HG02885 (cell line): ENCODE results near the gene AGTRAP.
A peak's percentile ranks its signal among the peaks of the same experiment; 100 is the strongest.

Experiments used
- ATAC-seq: cut with Tn5 transposase; IDR thresholded peaks from one replicate; pipeline ENCODE4 v1.9.1; 2021; ENCODE audit warnings: mild to moderate bottlenecking; ENCODE audit not compliant: unreplicated experiment, poor library complexity

The AGTRAP gene

DNA sequence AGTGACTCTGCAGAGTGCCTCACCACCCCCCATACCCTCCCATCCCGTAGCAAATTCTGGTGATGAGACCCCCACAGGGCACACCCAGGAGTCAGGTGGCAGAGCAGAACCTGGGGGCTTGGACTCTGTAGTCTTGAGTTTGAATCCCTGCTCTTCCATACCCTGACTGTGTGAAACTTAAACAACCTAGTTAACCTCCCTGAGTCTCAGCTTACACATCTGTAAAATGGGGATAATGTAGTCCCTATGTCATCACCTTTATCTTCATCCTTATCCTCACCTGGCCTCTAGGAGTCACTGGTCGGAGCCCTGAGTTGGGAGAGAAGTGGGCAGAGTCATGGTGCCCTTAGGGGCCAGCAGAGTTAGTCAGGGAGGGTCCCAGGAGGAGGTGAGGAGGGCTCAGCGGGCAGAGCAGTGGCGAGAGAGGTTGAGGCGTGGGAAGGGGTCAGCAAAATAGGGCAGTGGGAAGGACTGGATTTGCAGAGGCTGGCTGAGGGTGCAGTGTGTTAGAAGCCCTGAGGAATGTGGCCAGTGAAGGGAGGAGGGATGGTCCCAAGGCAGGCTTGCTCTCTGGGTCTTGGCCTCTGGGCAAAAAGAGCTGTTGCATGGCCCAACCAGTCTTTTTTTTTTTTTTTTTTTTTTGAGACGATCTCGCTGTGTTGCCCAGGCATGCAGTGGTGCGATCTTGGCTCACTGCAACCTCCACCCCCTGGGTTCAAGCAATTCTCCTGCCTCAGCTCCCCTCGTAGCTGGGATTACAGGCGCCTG is 44.6 kb downstream of the AGTRAP start:
- ATAC-seq = no peak

DNA sequence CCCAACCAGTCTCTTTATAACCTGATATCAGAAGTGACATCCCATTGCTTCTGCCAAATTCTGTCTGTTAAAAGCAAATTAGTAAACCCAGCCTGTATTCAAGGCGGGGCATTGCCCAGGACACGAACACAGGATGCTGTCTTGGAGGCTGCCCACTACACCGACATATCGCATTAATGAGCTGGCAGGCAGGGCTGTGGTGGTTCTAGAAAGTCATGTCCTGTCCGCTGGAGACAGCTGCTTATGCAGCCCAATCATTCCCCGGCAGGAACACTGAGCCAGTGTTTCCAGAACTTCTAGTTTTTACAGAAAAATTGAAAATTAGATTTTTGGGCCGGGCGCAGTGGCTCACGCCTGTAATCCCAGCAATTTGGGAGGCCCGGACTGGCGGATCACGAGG is 45.4 kb downstream of the AGTRAP start:
- no peak for ATAC-seq

- no peak for ATAC-seq
These were observed 46.3 kb downstream of the AGTRAP start for GRCh38 chr1:11782127-11782708.

GRCh38 chr1:11783556-11783955 is 47.6 kb downstream of the AGTRAP start:
- no peak for ATAC-seq

GRCh38 chr1:11784256-11784992 is 48.5 kb downstream of the AGTRAP start:
- ATAC-seq = no peak

DNA sequence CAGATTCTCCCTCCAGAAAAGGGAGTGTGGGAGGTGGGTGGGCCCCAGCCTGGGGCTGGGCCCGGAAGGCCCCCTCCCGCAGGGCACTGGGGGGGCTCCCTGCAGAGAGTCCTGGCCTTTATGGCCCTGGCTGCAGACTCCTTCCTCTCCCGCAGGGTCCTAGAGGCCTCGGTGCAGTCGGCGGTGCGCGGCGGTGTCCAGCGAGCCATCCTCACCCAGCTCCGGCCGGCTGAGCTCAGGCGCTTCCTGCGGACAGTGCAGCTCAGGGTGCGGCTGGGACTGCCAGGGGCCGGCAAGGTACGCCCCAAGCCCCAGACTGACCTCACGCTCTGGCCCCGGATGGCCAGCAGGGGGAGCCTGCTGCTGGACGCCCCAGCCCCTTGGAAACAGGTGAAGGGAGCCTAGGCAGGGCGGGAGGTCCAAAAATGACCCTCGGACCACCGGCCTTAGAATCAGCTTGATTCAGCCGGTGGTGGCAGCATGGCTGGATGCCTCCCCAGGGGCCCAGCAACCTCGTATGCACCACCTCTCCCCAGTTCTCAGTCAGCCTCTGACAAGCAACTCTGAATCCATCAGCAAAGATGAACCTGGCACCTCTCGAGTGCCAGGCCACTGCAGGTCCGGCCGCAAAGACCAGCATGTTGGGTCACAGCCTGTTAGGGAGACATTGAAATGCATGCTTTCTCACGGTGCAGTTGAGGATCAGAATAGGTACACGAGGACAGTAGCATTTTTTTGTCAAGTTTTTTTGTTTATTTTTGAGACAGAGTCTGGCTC is 49.2 kb downstream of the AGTRAP start:
- peak; percentile 55 for ATAC-seq

GRCh38 chr1:11786168-11786567 is 50.2 kb downstream of the AGTRAP start:
- ATAC-seq = no peak

DNA sequence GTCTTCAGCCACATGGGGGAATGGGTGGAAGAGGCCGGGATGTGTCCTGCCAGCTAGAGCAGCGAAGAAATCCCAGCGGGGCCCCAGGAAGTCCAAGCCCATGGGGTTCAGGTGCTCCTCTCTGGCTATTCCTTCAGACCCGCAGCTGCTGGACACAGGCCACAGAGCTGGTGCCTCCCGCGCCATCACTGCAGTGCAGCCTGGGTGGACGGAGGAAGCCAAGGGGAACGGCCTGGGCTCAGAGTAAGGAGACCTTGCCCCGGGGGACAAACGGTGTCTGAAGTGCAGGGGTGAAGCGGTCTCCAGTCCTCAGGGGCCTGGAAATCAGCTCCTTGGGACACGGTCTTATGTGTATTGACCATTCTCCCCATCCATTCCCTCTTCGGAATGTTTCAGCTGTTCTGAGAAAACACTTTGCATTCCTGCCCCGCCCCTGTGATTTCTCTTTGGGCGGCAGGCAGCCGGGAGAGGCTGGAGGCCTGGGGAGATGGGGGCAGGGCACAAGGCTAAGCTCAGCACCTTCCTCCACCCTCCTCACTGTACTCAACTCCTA is 51.4 kb downstream of the AGTRAP start:
- no peak for ATAC-seq

DNA sequence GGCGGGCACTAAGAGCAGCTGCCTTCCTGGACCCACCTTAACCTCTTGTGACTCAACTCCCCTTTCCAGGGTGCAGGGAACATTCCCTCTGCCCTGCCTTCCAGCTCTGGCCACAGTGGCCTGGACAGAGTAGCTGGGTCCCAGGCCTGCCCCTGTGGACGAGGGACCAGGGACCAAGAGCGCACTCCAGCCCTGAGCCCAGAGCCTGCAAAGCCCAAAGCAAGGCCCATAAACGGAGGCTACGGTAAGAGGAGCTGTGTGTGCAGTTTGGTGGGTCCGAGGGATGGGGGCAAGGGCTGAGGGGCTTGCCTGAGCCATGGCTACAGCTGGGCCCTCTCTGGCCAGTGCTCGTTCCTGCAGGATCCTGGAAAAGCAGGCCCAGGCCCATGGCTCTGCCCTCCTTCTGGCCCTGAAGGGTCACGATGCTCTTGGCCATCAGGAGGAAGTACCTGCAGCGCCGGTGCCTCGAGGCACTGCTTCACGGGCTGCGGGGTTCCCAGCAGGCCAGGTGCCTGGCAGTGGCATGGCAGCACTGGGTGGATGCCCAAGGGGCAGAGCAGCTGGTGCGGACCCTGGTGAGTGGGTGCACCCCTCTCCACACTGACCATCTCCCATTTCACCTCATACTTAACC is 52.0 kb downstream of the AGTRAP start:
- ATAC-seq = no peak

- no peak for ATAC-seq
These were observed 52.7 kb downstream of the AGTRAP start for GRCh38 chr1:11788549-11789053.

DNA sequence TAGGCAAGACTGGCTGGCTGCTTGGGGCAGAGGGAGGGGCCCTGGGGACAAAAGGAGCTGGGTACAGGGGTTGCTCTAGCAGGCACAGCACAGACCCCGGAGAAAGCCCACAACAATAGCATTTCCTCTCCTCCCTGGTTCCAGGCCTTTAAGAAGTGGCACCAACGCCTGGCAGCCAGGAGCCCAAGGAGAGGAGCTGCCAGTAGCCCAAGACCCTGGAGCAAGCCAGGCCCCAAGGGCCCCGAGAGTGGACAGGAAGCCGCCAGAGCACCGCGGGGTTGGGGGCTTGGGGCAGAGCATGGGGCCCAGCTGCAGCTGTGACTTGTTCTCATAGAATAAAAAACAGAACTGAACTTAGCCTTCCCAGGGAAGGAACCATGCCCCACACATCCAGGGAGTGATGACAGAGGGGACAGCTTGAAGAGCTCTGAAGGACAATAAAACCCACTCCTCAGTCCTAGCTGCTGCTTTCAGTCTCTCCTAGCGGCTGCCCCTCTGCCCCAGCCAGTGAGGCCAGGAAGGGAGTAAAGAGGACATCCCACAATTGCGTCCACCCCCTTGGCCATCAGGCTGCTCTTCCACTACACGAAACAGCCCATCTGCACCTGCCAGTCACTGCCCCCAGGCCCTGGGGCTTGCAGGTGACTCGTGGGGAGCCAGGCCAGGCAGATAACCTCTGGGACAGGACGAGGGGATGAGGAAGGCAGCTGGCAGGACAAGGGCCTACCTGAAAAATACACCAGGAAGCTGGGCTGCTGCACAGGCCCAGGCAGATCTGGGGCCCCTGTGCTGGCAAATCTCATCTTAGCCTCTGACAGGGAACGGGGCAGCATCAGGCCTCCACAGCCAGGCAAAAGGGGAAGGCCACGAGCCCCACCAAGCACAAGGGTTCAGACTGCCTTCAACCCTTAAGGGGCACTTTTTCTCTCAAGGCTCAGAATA is 53.5 kb downstream of the AGTRAP start:
- no peak for ATAC-seq

DNA sequence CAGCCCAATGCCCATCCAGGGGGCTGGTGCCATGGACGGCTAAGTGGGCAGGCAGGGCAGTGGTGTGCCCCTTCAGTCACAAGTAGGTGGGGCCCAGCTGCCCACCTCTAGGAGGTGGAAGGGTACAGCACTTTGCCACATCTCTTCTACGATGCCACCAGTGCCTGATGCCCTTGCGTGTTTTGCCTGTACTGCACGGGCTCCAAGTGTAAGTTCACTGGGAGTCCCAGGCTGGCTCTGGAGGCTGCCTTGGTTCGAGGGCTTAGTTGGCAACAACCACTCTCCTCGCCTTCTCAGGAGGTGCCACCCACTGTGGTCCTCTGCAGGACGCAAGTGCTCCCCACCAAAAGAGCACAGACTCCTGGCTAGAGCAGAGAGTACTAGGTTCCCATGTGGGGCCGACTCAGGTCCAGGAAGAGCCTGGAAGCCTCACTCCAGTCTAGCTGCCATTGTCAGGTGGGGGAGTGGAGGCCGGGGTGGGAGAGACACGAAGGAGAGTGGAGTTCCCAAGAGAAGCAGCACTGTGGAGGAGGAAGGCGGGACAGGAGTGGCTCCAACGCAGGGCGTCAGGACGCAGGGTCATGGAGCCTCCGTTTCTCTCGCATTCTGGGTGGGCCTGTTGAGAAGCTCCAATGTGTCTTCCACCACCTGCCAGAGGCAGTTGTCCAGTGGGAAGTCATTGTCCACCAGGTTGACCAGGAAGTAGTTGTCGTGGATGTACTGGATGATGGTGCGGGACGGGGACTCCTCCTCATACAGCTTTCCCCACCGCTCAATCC is 54.4 kb downstream of the AGTRAP start:
- ATAC-seq = no peak

DNA sequence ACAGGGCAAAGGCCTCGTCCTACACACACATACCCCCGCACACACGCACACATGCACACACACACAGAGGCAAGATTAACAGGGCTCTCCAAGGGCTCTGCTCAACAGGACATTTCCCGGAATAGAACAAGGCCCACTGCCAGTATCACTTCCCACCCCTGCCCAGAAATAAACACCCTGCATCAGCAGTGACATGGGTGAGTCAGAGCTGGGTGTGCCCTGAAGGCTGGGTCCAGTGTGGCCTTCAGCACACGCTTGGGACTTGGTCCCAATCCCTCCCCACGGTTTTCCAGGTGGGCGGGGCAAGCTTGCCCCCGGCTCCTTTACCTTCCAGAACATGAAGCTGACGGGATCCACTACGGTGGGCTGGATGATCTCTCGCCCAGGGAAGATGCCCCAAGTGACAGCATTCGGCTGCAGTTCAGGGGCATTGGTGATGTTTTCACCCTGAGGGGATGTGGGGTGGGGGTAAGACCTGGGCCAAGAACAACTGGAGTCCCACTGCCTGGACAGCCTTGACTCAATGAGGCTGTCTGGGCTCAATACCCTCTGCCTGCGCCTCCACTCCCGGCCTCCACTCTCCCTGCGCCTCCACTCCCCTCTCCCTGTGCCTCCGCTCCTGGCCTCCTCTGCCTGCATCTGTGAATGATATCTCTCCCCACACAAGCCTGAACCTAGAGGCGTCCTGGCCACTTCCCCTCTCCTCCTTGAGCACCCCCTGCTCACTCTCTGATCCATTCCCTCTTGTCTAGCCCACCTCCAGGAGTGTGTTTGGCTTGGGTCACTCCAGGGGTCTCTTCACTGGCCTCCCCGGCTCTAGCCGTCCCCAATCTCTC is 55.2 kb downstream of the AGTRAP start:
- ATAC-seq = no peak

GRCh38 chr1:11792106-11792505 is 56.2 kb downstream of the AGTRAP start:
- ATAC-seq = no peak

- no peak for ATAC-seq
These were observed 57.9 kb downstream of the AGTRAP start for GRCh38 chr1:11793819-11794218.

- ATAC-seq = no peak
These were observed 58.7 kb downstream of the AGTRAP start for GRCh38 chr1:11794446-11795237.
